GM19455 (cell line): ENCODE measurements around the gene GPC6.
"Not testable (repeated sequence)": the region's sequence is repeated elsewhere in the genome, so short reads cannot be mapped to it uniquely, and the experiment has no call there.

Experiments used
- ATAC-seq: cut with Tn5 transposase; IDR thresholded peaks from one replicate; pipeline ENCODE4 v1.9.1; 2021; ENCODE audit not compliant: unreplicated experiment

GPC6 gene

GRCh38 chr13:94259984-94260383, 1033.4 kb downstream of the GPC6 start:
- ATAC-seq, result no peak

DNA sequence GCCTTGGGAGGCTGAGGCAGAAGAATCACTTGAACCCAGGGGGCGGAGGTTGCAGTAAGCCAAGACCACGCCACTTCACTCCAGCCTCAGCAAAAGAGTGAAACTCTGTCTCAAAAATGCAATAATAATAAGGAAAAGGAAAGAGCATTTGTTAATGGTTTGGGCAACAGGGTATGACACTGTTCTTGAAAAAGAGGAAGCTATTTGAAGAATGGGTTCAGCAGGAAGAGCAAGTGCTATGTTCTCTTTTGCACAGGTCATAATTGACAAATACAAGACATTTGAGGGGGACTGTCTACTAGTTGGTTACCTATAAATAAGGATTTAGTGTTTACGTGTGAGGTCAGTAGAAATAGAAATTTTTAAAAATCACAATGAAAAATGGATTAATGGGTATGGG, 1034.6 kb downstream of the GPC6 start:
- ATAC-seq, result no peak

DNA sequence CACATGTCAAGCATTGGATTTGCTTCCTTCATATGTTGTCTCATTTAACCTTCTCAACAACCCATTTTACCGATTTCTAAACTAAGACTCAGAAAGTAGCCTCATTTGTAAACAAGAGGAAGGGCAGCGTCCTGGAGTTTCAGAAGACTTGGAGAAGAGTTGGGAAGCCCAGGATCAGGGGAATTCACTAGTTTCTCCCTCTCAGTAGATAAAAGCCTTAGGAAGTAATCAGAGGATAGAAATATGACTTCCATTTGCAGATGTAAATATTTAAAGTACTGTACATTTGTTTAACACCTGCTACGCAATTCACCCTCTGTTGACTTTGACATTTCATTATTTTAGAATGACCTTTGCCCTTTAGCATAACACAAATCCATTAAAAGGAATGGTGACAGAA, 1036.4 kb downstream of the GPC6 start:
- ATAC-seq, result no peak

DNA sequence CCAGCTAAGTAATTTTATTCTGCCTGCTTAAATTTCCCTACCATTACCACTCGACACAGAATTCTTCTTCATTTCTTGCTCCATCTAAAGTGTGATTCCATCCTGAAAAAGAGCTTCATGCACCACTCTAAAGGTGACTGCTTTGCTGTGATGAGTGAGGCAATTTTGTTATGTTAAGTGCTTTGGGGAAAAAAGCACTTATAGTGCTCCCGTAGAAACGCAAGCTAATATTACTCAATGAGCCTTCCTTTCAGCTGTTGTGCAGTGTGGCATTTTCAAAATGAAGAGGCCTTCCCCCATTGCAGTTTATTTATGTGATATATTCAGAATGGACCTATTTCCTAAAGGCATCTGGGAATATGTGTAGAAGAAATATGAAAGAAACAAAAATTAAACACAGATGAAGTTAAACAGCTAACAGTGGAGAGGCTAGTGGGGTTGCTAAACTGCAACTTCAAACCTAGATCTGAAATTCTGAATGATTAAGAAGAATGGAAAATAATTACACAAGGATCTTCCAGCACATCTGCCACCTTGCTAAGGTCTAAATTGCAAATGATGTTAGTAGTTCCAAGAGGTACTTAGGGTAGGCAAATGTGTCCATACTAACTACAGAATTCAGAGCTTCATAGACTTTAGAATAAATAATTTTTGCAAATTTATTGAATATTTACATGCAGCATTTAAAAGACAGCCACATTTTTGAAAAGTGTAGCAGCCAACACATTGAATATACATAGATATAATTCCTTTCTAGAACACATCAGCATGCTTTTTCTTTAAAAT, 1041.2 kb downstream of the GPC6 start:
- no peak for ATAC-seq

GRCh38 chr13:94268661-94269060, 1042.1 kb downstream of the GPC6 start:
- ATAC-seq, result no peak

GRCh38 chr13:94269557-94269956, 1043.0 kb downstream of the GPC6 start:
- no peak for ATAC-seq

GRCh38 chr13:94270556-94270955, 1043.9 kb downstream of the GPC6 start:
- ATAC-seq, result no peak

DNA sequence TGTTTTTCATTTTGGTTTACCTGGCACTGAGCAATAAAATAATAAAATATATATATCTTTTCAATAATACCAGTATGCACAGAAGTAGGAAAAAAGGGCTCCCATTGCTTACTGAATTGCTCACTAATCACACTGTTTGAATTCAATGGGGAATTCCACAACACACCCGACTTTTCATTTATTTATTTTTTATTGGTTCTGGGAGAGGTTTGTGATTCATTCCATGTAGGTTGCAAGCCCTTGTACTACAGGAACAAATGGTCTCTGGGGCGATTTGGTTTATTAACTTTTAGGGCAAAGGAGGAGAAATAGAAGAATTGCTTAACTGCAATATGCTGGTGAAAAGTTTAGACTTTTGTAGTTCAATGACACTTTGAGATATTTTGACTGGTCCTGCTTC, 1045.4 kb downstream of the GPC6 start:
- ATAC-seq, result no peak

DNA sequence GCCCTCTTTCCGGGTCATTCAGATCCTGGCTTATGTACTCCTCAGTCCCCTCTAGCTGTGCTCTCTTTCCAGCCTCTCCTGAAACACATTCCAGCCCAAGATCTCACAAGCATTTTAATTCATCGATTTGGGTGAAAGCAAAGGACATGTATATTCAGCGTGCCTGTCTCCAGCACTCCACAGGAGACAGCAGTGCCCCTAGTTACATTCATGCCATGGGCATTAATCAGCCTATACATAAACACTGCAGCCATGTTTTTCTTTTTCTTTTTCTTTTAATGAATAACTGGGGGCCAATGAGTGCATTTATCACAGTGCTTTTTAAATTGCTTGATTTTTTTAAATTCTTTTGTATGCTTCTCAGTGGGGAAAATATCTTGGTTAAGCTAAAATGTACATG, 1053.7 kb downstream of the GPC6 start:
- ATAC-seq, result no peak

DNA sequence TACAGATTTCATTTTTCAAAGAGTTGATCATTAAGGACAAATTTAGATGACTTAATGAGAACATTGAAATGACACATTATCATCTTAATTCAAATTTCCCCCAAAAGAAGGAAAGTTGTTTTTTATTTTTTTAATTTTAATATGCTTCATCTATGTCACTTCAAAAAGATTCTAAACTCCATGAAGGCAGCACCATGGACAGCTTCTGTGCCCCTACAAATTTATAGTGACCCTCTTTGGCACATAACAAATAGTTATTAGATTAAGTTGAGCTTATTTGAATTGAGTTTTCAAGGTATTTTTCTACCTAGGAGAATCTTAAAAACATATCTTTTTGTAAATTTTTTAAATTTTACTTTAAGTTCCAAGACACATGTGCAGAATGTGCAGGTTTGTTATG, 1054.2 kb downstream of the GPC6 start:
- ATAC-seq, result no peak

GRCh38 chr13:94286581-94286980, 1060.0 kb downstream of the GPC6 start:
- ATAC-seq, result no peak

DNA sequence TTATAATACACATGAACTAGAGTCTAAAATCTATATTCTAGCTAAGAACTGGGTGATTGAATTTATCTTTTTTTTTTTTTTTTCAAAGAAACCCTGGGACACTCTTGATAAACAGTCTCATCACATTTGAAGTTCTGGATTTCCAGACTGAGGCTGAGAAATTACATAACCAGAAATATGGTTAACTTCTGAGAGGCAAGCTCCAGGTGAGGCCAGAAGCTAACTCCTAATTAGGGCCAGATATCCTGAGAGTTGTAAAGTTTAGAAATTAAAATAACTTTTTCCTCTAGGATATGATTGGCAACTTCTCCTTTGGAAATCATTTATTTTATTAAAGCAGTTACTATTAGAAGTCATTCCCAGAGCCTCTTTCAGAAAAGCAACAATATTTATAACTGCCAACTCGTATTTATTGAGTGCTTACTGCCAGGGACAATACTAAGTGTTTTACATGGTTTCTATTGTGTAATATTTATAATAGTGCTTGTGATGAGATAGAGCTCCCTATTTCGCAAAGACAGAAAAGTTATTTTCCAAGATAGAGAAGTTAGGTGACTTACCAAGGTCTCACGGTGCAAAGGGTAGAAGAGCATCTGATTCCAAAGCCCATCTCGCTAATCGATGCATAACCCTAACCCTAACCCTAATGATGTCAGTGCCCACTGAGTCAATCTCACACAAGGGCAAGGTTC, 1065.2 kb downstream of the GPC6 start:
- no peak for ATAC-seq

- ATAC-seq, result no peak
Observed at GRCh38 chr13:94292323-94292640, 1065.7 kb downstream of the GPC6 start.

- ATAC-seq, result no peak
Observed at GRCh38 chr13:94296471-94296870, 1069.9 kb downstream of the GPC6 start.

GRCh38 chr13:94298346-94298745, 1071.7 kb downstream of the GPC6 start:
- no peak for ATAC-seq

GRCh38 chr13:94300401-94300800, 1073.8 kb downstream of the GPC6 start:
- ATAC-seq, result no peak

DNA sequence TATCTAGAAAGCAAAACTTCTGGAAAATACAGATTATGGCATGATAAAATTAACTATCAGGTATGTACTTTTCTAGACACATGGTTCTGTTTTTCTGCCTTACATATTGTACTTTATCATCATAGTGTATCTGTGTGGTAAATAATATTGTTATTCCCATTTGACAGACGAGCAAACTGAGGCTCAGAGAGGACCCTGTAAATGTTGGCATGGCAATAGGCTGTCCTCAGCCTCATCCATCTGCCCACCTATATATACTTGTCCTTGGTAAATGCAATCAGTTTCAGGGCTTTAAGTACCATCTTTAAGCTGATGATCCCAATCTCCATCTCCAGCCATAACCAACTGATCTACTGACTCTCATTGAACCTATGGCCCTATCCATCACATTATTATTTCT, 1074.9 kb downstream of the GPC6 start:
- ATAC-seq, result no peak

DNA sequence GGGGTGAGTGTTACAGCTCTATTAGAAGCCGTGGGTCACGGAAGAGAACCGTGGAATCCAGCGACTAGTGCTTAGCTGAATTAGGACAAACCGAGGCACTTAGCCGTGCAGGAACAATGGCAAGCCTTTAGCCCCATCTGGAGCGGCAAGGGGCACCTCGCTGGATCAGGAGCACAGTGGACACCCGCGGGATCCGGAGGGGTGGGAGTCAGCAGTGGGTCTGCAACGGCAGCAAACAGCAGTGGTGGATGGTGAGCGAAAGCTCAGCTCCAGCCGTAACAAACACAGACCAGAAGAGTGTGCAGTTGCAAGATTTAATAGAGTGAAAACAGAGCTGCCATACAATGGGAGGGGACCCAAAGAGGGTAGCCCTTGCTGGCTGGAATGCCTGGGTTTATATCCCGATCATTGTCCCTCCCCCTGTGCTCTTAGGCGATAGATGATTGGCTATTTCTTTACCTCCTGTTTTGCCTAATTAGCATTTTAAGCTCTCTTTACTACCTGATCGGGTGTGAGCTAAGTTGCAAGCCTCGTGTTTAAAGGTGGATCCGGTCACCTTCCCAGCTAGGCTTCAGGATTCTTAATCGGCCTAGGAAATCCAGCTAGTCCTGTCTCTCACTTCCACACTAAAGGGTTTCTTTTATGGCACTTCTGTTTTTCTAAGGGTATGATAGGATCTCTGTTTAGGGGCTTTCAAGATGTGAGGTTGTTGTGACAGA, 1076.4 kb downstream of the GPC6 start:
- ATAC-seq, result not testable (repeated sequence)

GRCh38 chr13:94303644-94304174, 1077.1 kb downstream of the GPC6 start:
- no peak for ATAC-seq

- no peak for ATAC-seq
Observed at GRCh38 chr13:94305033-94305432, 1078.4 kb downstream of the GPC6 start.

GRCh38 chr13:94305463-94305862, 1078.9 kb downstream of the GPC6 start:
- no peak for ATAC-seq

DNA sequence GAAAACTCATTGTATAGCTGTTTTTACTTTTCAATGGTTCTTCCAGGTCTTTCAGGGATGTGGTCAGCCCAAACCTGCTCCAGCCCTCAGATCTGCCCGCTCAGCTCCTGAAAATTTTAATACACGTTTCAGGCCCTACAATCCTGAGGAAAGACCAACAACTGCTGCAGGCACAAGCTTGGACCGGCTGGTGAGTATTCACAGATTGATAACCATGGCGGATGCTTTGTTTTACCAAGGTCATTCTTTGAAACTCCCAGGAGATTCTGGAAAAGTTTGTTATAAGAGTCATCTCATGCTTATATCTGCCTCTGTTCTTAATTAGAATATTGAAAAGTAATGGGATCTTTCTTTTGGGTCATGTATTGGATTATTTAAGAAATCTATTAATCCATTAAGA, 1079.3 kb downstream of the GPC6 start:
- ATAC-seq, result no peak
